Progenitor cell of endocrine pancreas (in vitro differentiated cells): ENCODE measurements around the gene SLC6A7. TPM values are rescaled to one million over a fixed set of nuclear protein-coding genes. Genes with fewer than 3 reads are reported as not detected.
"Not testable (repeated sequence)": the region's sequence is repeated elsewhere in the genome, so short reads cannot be mapped to it uniquely, and the experiment has no call there.

ENCODE experiments used
- DNase-seq: peaks from one replicate; pipeline ENCODE4 v3.0.0; 2021; ENCODE audit warnings: low spot score; ENCODE audit not compliant: unreplicated experiment
- H3K27ac Mint-ChIP-seq: 2 replicates; pipeline ENCODE4 v1.8.0; 2021; ENCODE audit warnings: mild to moderate bottlenecking, moderate library complexity, mixed read lengths
- H3K27me3 Mint-ChIP-seq: 2 replicates; pipeline ENCODE4 v1.8.0; 2021; ENCODE audit warnings: mixed read lengths
- H3K36me3 Mint-ChIP-seq: 2 replicates; pipeline ENCODE4 v1.8.0; 2022; ENCODE audit warnings: mixed read lengths; ENCODE audit not compliant: insufficient read depth
- H3K4me1 Mint-ChIP-seq: 2 replicates; pipeline ENCODE4 v1.8.0; 2021; ENCODE audit warnings: low read depth, mixed read lengths
- H3K4me3 Mint-ChIP-seq: 2 replicates; pipeline ENCODE4 v1.8.0; 2021; ENCODE audit warnings: low read depth, mild to moderate bottlenecking, moderate library complexity, mixed read lengths
- H3K9me3 Mint-ChIP-seq: 2 replicates; pipeline ENCODE4 v1.8.0; 2021; ENCODE audit warnings: low read depth, mixed read lengths
- total RNA-seq: library from RNA; stranded (reverse); gene quantifications from 2 replicates; pipeline ENCODE4 v1.2.1, GENCODE V29; 2021
- TF ChIP-seq, protein P1 (sequence below): fragments of 200-600 bp; sonication (generic); IDR thresholded peaks from one replicate; pipeline ENCODE4 v1.5.0; 2021; ENCODE audit warnings: antibody characterized with exemption, mild to moderate bottlenecking; ENCODE audit not compliant: unreplicated experiment

The SLC6A7 gene
- total RNA-seq, 1 donor from 2014 or later = not detected

DNA sequence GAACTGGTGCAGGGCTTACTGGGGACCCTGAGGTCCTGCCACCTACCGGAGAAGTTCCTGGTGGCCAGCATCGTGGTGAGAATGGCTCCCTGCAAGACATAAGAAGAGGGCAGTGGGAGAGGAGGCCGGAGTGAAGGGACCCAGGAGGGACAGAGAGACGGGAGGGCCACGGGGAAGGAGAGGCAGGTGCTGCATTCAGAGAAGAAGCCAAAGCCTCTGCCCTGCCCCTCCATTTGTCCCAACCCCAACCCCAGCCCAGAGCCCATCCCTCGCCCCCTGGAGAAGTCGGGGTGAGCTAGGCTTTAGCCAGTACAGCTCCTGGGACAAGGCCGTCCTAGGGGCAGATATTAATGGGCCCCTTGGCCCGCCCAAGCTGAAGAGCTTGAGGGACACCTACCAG, 57.9 kb downstream of the SLC6A7 start:
- Mint-ChIP-seq H3K27me3 (peaks cover 9% of the 10 kb centered on the region), H3K36me3 (no peaks in the 10 kb centered on the region), H3K27ac (no peak overlapping the region), H3K9me3 (no peaks in the 10 kb centered on the region), H3K4me3 (no peak overlapping the region), H3K4me1 (no peaks in the 10 kb centered on the region)
- DNase-seq = no peak
- TF ChIP-seq, protein P1, sequence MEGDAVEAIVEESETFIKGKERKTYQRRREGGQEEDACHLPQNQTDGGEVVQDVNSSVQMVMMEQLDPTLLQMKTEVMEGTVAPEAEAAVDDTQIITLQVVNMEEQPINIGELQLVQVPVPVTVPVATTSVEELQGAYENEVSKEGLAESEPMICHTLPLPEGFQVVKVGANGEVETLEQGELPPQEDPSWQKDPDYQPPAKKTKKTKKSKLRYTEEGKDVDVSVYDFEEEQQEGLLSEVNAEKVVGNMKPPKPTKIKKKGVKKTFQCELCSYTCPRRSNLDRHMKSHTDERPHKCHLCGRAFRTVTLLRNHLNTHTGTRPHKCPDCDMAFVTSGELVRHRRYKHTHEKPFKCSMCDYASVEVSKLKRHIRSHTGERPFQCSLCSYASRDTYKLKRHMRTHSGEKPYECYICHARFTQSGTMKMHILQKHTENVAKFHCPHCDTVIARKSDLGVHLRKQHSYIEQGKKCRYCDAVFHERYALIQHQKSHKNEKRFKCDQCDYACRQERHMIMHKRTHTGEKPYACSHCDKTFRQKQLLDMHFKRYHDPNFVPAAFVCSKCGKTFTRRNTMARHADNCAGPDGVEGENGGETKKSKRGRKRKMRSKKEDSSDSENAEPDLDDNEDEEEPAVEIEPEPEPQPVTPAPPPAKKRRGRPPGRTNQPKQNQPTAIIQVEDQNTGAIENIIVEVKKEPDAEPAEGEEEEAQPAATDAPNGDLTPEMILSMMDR = no peak

DNA sequence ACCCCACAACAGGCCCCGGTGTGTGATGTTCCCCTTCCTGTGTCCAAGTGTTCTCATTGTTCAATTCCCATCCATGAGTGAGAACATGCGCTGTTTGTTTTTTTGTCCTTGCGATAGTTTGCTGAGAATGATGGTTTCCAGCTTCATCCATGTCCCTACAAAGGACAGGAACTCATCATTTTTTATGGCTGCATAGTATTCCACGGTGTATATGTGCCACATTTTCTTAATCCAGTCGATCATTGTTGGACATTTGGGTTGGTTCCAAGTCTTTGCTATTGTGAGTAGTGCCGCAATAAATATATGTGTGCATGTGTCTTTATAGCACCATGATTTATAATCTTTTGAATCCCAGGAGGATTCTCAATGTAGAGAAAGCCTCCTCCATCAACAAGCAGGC, 58.6 kb downstream of the SLC6A7 start:
- H3K4me1 Mint-ChIP-seq, DNase-seq, H3K4me3 Mint-ChIP-seq, H3K27ac Mint-ChIP-seq, H3K9me3 Mint-ChIP-seq, H3K27me3 Mint-ChIP-seq, H3K36me3 Mint-ChIP-seq: not testable (repeated sequence)

DNA sequence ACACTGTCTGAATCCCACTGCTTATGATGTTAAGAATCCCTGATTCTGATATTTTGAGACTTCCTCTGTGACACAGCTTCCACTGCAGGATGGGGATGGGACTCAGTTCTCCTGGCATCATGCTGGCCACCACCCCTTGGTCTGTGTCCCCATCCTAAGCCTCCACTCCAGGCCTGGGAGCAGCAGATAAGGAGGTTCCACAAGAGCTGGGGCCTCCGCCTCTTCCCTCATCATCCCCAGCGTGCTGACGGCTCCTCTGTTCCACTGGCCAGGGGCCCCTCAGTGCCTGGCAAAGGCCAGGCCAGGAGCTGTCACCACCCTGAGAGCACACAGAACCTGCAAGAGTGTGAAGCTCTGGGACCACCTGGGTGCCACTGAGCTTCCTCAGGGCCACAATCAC, 59.1 kb downstream of the SLC6A7 start:
- Mint-ChIP-seq H3K9me3 (no peaks in the 10 kb centered on the region), H3K27me3 (peaks cover 8% of the 10 kb centered on the region), H3K4me3 (no peak overlapping the region), H3K4me1 (no peaks in the 10 kb centered on the region), H3K27ac (no peak overlapping the region), H3K36me3 (no peaks in the 10 kb centered on the region)
- DNase-seq = no peak
- TF ChIP-seq, protein P1 = no peak

DNA sequence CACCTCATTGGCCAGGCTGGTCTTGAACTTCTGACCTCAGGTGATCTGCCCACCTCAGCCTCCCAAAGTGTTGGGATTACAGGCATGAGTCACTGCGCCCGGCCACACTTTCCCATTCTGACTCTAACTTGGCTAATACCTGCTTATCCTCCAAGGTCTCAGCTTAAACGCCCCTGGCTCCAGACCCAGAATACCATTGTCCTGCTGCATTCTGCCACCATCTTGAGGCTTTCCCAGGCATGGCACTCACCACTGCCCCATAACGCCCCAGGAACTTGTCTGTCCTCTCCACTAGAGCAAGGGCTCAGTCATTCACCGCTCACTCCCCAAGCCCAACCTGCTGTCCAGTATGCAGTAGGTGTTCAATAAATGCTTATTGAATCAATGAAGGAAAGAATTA, 59.9 kb downstream of the SLC6A7 start:
- Mint-ChIP-seq H3K4me1 (peaks cover under 1% of the 10 kb centered on the region), H3K27me3 (peaks cover 4% of the 10 kb centered on the region), H3K27ac (no peak overlapping the region), H3K9me3 (no peaks in the 10 kb centered on the region), H3K4me3 (no peak overlapping the region), H3K36me3 (no peaks in the 10 kb centered on the region)
- DNase-seq = no peak
- TF ChIP-seq, protein P1 = no peak

DNA sequence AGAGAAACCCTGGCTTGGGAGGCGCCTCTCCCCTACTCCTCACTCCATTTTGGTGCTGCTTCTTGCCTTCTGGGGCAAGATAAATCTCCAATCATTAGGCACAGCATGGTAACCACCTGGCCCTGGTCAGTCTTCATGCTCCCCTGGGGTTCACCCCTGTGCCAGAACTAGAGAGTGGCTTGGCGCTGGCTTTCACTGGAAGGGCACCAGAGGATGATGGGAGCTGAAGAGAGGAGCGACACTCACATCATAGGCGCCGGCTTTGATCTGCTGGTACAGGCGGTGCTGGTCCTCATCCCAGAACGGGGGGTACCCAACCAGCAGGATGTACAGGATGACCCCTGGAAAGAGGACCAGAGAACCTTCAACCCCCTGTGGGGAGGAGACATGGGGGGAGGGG, 61.6 kb downstream of the SLC6A7 start:
- Mint-ChIP-seq H3K9me3 (no peaks in the 10 kb centered on the region), H3K36me3 (no peaks in the 10 kb centered on the region), H3K27ac (no peak overlapping the region), H3K4me1 (peaks cover 11% of the 10 kb centered on the region), H3K27me3 (peaks cover 4% of the 10 kb centered on the region), H3K4me3 (no peak overlapping the region)
- no peak for DNase-seq
- TF ChIP-seq, protein P1 = no peak

DNA sequence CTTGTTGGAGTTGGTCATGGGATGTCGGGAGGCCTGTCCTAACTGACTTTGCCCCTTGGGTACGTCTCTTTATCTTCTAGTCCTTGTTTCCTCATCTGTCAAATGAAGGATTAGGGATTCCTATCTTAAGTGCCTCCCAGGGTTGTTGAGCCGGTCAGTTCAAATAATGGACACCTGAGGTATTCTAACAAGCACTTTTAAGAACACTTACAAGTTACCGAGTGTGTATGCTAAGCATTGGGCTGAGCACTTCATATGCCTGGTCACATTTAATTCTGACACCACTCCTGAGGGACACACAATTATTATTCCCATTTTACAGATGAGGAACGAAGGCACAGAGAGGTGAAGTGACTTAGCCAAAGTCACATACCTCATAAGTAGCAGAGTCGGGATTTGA, 62.6 kb downstream of the SLC6A7 start:
- H3K27me3 Mint-ChIP-seq = peaks cover 4% of the 10 kb centered on the region
- TF ChIP-seq, protein P1 = no peak
- H3K36me3 Mint-ChIP-seq = no peaks in the 10 kb centered on the region
- no peak for DNase-seq
- peaks cover 12% of the 10 kb centered on the region for H3K4me1 Mint-ChIP-seq
- H3K9me3 Mint-ChIP-seq = no peaks in the 10 kb centered on the region
- no peak overlapping the region for H3K4me3 Mint-ChIP-seq
- H3K27ac Mint-ChIP-seq = no peak overlapping the region
